K562 (cell line): ENCODE measurements around the gene TRMT112. TPM values are rescaled to one million over a fixed set of nuclear protein-coding genes. Genes with fewer than 3 reads are reported as not detected.

ENCODE experiments used
- ATAC-seq: fragments of 200-7000 bp; cut with Tn5 transposase; 3 replicates; pipeline ENCODE4 v1.9.1; 2020; ENCODE audit warnings: moderate library complexity
- BruUV-seq: library from RNA; stranded (reverse); fragments of 400-500 nt; replicated peaks from 2 replicates; lab custom pipeline; 2021; lab: Mats Ljungman, UMichigan
- CTCF ChIA-PET: fragments of 300-600 bp; formaldehyde crosslinking; extraction: SDS; loops from one replicate; lab custom pipeline; 2021; ENCODE audit warnings: low intra/inter-chr PET ratio; lab: Yijun Ruan, JAX
- POLR2A ChIA-PET: fragments of 300-600, 350-650 bp; sonication (Branson Sonifier 250); formaldehyde crosslinking; extraction: SDS; loops from one replicate; lab custom pipeline; 2021; ENCODE audit warnings: antibody characterized with exemption, inconsistent platforms; lab: Yijun Ruan, JAX
- DNase-seq, 4 experiments: peaks; one replicate each; pipeline versions ENCODE4 v3.0.0 to v3.0.0-alpha.2; 2011 to 2018; ENCODE audit warnings: low spot score in 3 of 4, mixed read lengths in 3 of 4; ENCODE audit errors: extremely low read depth in 1 of 4
- FAIRE-seq: peaks from 2 replicates; lab custom pipeline; 2011; peaks lifted over from hg19 to GRCh38; lab: Jason Lieb, UNC
- H2AFZ ChIP-seq: 2 replicates; pipeline ENCODE4 v1.6.0; 2011; ENCODE audit warnings: low read depth, low read length, control low read depth, inconsistent platforms
- H3K27ac ChIP-seq: fragments of 200-600 bp; 3 replicates; pipeline ENCODE4 v1.8.0; 2011; ENCODE audit warnings: low read depth, mild to moderate bottlenecking, control low read depth, inconsistent platforms, low read length, moderate library complexity, mixed read lengths; ENCODE audit errors: extremely low read depth
- H3K27me3 ChIP-seq, 2 experiments: fragments of 300-600 bp in 1 of 2; 2 replicates in 1 of 2; 3 replicates in 1 of 2; pipeline versions ENCODE4 v1.6.0 to v1.8.0; 2011; ENCODE audit warnings: inconsistent platforms in 2 of 2, low read length in 2 of 2, mild to moderate bottlenecking in 1 of 2, mixed read lengths in 1 of 2, moderate library complexity in 1 of 2; ENCODE audit not compliant: control insufficient read depth in 2 of 2, insufficient read depth in 2 of 2
- H3K36me3 ChIP-seq: fragments of 300-600 bp; 3 replicates; pipeline ENCODE4 v1.8.0; 2011; ENCODE audit warnings: mild to moderate bottlenecking, low read length, inconsistent platforms; ENCODE audit not compliant: control insufficient read depth, insufficient read depth
- H3K4me1 ChIP-seq, 2 experiments: fragments of 200-600 bp in 1 of 2; replicated peaks in 1 of 2; 2 replicates in 1 of 2; 3 replicates in 1 of 2; pipeline versions ENCODE4 v1.5.1 to v1.8.0; 2011; ENCODE audit warnings: inconsistent platforms in 2 of 2, low read length in 2 of 2, mild to moderate bottlenecking in 1 of 2, mixed read lengths in 1 of 2, moderate library complexity in 1 of 2; ENCODE audit not compliant: control insufficient read depth in 2 of 2, insufficient read depth in 2 of 2
- H3K4me2 ChIP-seq: 2 replicates; pipeline ENCODE4 v1.6.1; 2011; ENCODE audit warnings: low read length, control low read depth, inconsistent platforms, mixed read lengths; ENCODE audit not compliant: insufficient read depth
- H3K4me3 ChIP-seq: fragments of 200-600 bp; sonication (generic), shearing (Covaris generic); 2 replicates; pipeline ENCODE4 v1.5.1; 2016; ENCODE audit warnings: control low read depth, inconsistent platforms
- H3K79me2 ChIP-seq: fragments of 200-600 bp; 3 replicates; pipeline ENCODE4 v1.8.0; 2011; ENCODE audit warnings: low read length, inconsistent platforms; ENCODE audit not compliant: control insufficient read depth, insufficient read depth
- H3K9ac ChIP-seq, 2 experiments: 2 replicates each; pipeline versions ENCODE4 v1.6.0 to v1.6.1; 2011; ENCODE audit warnings: low read depth in 2 of 2, low read length in 2 of 2, control low read depth in 1 of 2, inconsistent platforms in 1 of 2, mild to moderate bottlenecking in 1 of 2, mixed read lengths in 1 of 2; ENCODE audit not compliant: insufficient read depth in 1 of 2
- H3K9me1 ChIP-seq: one replicate; pipeline ENCODE4 v1.6.0; 2011; ENCODE audit warnings: inconsistent platforms, mild to moderate bottlenecking, low read length, moderate library complexity; ENCODE audit not compliant: control insufficient read depth, insufficient read depth
- H3K9me3 ChIP-seq: replicated peaks from 2 replicates; pipeline ENCODE4 v1.5.1; 2011; ENCODE audit warnings: low read depth, low read length, inconsistent platforms; ENCODE audit not compliant: control insufficient read depth, insufficient read depth
- H4K20me1 ChIP-seq: replicated peaks from 2 replicates; pipeline ENCODE4 v1.6.1; 2011; ENCODE audit warnings: low read length, inconsistent platforms, mixed read lengths; ENCODE audit not compliant: control insufficient read depth, insufficient read depth
- BRCA1 ChIP-seq, 2 experiments: fragments of 450-650 bp in 1 of 2; sonication (generic) in 1 of 2; formaldehyde crosslinking in 1 of 2; IDR thresholded peaks; 2 replicates each; pipeline versions ENCODE4 v1.5.0 to v1.6.1; 2017 to 2020; ENCODE audit warnings: mild to moderate bottlenecking in 1 of 2, missing genetic modification reagents in 1 of 2
- CHD1 ChIP-seq: fragments of 200-600 bp; sonication (generic); IDR thresholded peaks from one replicate; pipeline ENCODE4 v1.6.1; 2012; ENCODE audit warnings: mild to moderate bottlenecking, moderate library complexity, low read length, inconsistent platforms
- CHD4 ChIP-seq: fragments of 200-600 bp; sonication (generic); IDR thresholded peaks from 3 replicates; pipeline ENCODE4 v1.6.1; 2012; ENCODE audit warnings: low read depth, mild to moderate bottlenecking, mixed read lengths, low read length, inconsistent platforms; ENCODE audit not compliant: insufficient read depth, insufficient replicate concordance, poor library complexity, severe bottlenecking
- CTBP1 ChIP-seq: fragments of 450-650 bp; IDR thresholded peaks from 2 replicates; pipeline ENCODE4 v1.6.1; 2016; ENCODE audit warnings: borderline replicate concordance
- DMBX1 ChIP-seq: fragments of 250-450 bp; sonication (Bioruptor Pico); IDR thresholded peaks from 2 replicates; pipeline ENCODE4 v1.8.0; 2022; ENCODE audit warnings: inconsistent platforms, mild to moderate bottlenecking, moderate library complexity, borderline replicate concordance
- ELF1 ChIP-seq: fragments of 200-800 bp; sonication (Bioruptor generic); IDR thresholded peaks from 2 replicates; pipeline ENCODE4 v1.6.1; 2016; ENCODE audit warnings: missing genetic modification characterization, missing compliant biosample characterization
- EP300 ChIP-seq: IDR thresholded peaks from 2 replicates; pipeline ENCODE4 v1.6.1; 2012; ENCODE audit warnings: low read length, improper control_type of control experiment
- GATA2 ChIP-seq: sonication (generic); formaldehyde crosslinking; IDR thresholded peaks from 2 replicates; pipeline ENCODE4 v1.4.0; 2020; ENCODE audit warnings: mild to moderate bottlenecking, missing genetic modification reagents
- KDM1A ChIP-seq, 2 experiments: fragments of 450-650 bp; IDR thresholded peaks; 2 replicates each; pipeline ENCODE4 v1.6.1; 2016; ENCODE audit warnings: mild to moderate bottlenecking in 2 of 2
- MEF2D ChIP-seq: conservative IDR thresholded peaks from 2 replicates; pipeline ENCODE4 v1.6.1; 2016; ENCODE audit warnings: low read depth, missing genetic modification characterization, missing compliant biosample characterization
- POLR2H ChIP-seq: IDR thresholded peaks from 2 replicates; pipeline ENCODE4 v1.6.1; 2016; ENCODE audit warnings: missing genetic modification characterization, low read depth, mild to moderate bottlenecking, control low read depth, missing compliant biosample characterization, moderate library complexity
- PTBP1 ChIP-seq: fragments of 200-400 bp; formaldehyde crosslinking; IDR thresholded peaks from 2 replicates; pipeline ENCODE4 v1.6.1; 2017; ENCODE audit warnings: low read depth, low read length
- SOX6 ChIP-seq: fragments of 450-650 bp; IDR thresholded peaks from 2 replicates; pipeline ENCODE4 v1.6.1; 2014; ENCODE audit warnings: mild to moderate bottlenecking
- UBTF ChIP-seq, 2 experiments: IDR thresholded peaks; 2 replicates each; pipeline ENCODE4 v1.6.1; 2012; ENCODE audit warnings: improper control_type of control experiment in 2 of 2, low read depth in 2 of 2, low read length in 2 of 2, borderline replicate concordance in 1 of 2
- ZBTB7A ChIP-seq: IDR thresholded peaks from 2 replicates; pipeline ENCODE4 v1.6.1; 2011; ENCODE audit warnings: low read depth, mild to moderate bottlenecking, low read length, moderate library complexity, borderline replicate concordance; ENCODE audit not compliant: control insufficient read depth
- ZNF707 ChIP-seq: fragments of 250-450 bp; sonication (Bioruptor Pico); conservative IDR thresholded peaks from 2 replicates; pipeline ENCODE4 v1.8.0; 2022; ENCODE audit warnings: inconsistent platforms, mild to moderate bottlenecking, moderate library complexity
- ZSCAN29 ChIP-seq: fragments of 450-650 bp; IDR thresholded peaks from 2 replicates; pipeline ENCODE4 v1.6.1; 2017
- WGBS: fragments of 100-300 bp; shearing (Covaris generic); methylation state at CpG from one replicate; pipeline ENCODE4 v1.1.6; 2016; ENCODE audit warnings: low coverage, mixed read lengths; ENCODE audit not compliant: insufficient coverage; ENCODE audit errors: missing lambda C conversion rate; 5-methylcytosine and 5-hydroxymethylcytosine counted together
- in situ Hi-C: fragments of 300-500 bp; cut with MboI; formaldehyde crosslinking; loops from 4 replicates; pipeline ENCODE4 v1.15.0; 2018; ENCODE audit warnings: inconsistent platforms, mixed read lengths
- intact Hi-C: fragments of 100-400 bp; cut with micrococcal nuclease; formaldehyde crosslinking; loops from 2 replicates; pipeline ENCODE4 v1.14.2; 2022
- polyA plus RNA-seq, 8 experiments: library from polyadenylated mRNA; depleted of rRNA in 4 of 8; stranded (reverse) in 5 of 8; unstranded in 3 of 8; fragments of >200 nt; fragmentation: Nextera tagmentation in 2 of 8; fragmentation: Illumina TruSeq in 1 of 8; extraction: Ambion mirVana in 2 of 8; extraction: Trizol in 1 of 8; gene quantifications; 2 replicates each; pipeline versions ENCODE4 v1.2.1 to v1.2.3, GENCODE V29; 2011 to 2014; ENCODE audit warnings: inconsistent platforms in 1 of 8, missing spikeins in 1 of 8
- total RNA-seq, 7 experiments: library from RNA; depleted of rRNA in 6 of 7; stranded (reverse); fragments of >200 nt in 6 of 7; fragmentation: Illumina TruSeq in 2 of 7; extraction: Trizol in 2 of 7; gene quantifications; 2 replicates each; pipeline versions ENCODE4 v1.2.1 to v1.2.3, GENCODE V29; 2011 to 2021; ENCODE audit warnings: low replicate concordance in 1 of 7

Gene TRMT112
- total and polyA plus RNA-seq, 9 of the 15 experiments (the other 6 are each of a cell fraction or from before 2014, with no cell fraction given) = 162 to 444 (median 300) TPM

- peak in 2 of 4 experiments; percentile 41 to 47 for DNase-seq
- H3K36me3 ChIP-seq = peaks cover 49% of the 10 kb centered on the region
- POLR2A ChIA-PET = interaction anchor here (0.6 to 5.7 kb wide), 15 partner anchors 8 to 74 kb away, joined by 3 to 58 read pairs (median 4); partner anchors contain the start of genes BAD, CATSPERZ, ESRRA and FERMT3
- H3K9me1 ChIP-seq = peaks cover 3% of the 10 kb centered on the region
- no peaks in the 10 kb centered on the region for H4K20me1 ChIP-seq
- no peak for ATAC-seq
- peaks cover 28 to 59% of the 10 kb centered on the region in 2 experiments for H3K4me1 ChIP-seq
- H3K9ac ChIP-seq = peak overlapping the region; percentile 89 to 99
- H3K4me3 ChIP-seq = peak overlapping the region; percentile 60
- H3K9me3 ChIP-seq = no peaks in the 10 kb centered on the region
- 31% methylated on average over 21 of the region's 23 CpGs for WGBS
- peaks cover 36% of the 10 kb centered on the region for H3K79me2 ChIP-seq
- CTCF ChIA-PET = interaction anchor here (2.6 kb wide), 1 partner anchor 64 kb away, joined by 11 read pairs; no protein-coding TSS in a partner anchor
- intact Hi-C loops (loop anchor here (2.0 kb wide), 1 partner anchor 21 kb away; the partner anchor contains the start of gene PPP1R14B), in situ Hi-C loops (no loop called here)
- no peaks in the 10 kb centered on the region for H3K27me3 ChIP-seq
- FAIRE-seq = no peak
- peak overlapping the region; percentile 92 for H3K4me2 ChIP-seq
- H2AFZ ChIP-seq = no peak overlapping the region; the same call in 1 of the 2 replicates
- no TSS peak for BruUV-seq
- H3K27ac ChIP-seq = peak overlapping the region; percentile 96
- TF ChIP-seq CTBP1 = peak; percentile 35; the same call in 1 of the 2 replicates
- no peak for TF ChIP-seq BRCA1 (IDR thresholded peaks at IDR 0.05)
- 0 out of 2 replicates have a peak, but pooled peaks have one; percentile 37 for TF ChIP-seq BRCA1 (CRISPR knock-in tag; IDR thresholded peaks at IDR 0.05)
- TF ChIP-seq KDM1A (IDR thresholded peaks at IDR 0.05) = peak; percentile 71 to 74
- no peak for TF ChIP-seq DMBX1 (CRISPR knock-in tag)
- peak; percentile 8; the same call in 1 of the 2 replicates for TF ChIP-seq POLR2H (tag)
- peak; percentile 51; the same call in 1 of the 2 replicates for TF ChIP-seq EP300
- no peak for TF ChIP-seq MEF2D
- peak; percentile 50; the same call in 1 of the 2 replicates for TF ChIP-seq GATA2 (CRISPR knock-in tag)
- TF ChIP-seq SOX6 = peak; percentile 16; the same call in 1 of the 2 replicates
- peak; percentile 7; the same call in 1 of the 2 replicates for TF ChIP-seq ZBTB7A
- peak; percentile 37 to 49; a peak in 1 of 4 replicates for TF ChIP-seq UBTF (IDR thresholded peaks at IDR 0.05; ENCODE audit: borderline replicate concordance in 1 of 2, low read depth in 2 of 2, low read length in 2 of 2)
- TF ChIP-seq ZNF707 = 0 out of 2 replicates have a peak, but pooled peaks have one; percentile 24
- TF ChIP-seq CHD1 = peak; percentile 69
- peak; percentile 44; the same call in 1 of the 2 replicates for TF ChIP-seq ZSCAN29
- peak; percentile 67 for TF ChIP-seq CHD4
- TF ChIP-seq ELF1 = 0 out of 2 replicates have a peak, but pooled peaks have one; percentile 31
- 0 out of 2 replicates have a peak, but pooled peaks have one; percentile 35 for TF ChIP-seq PTBP1
Observed at GRCh38 chr11:64268025-64268892, 49.1 kb downstream of the TRMT112 start.
